Activated CD8-positive, alpha-beta T cell treated with anti-CD3 and anti-CD28 coated beads for 36 hours (primary cell): ENCODE data around the gene CA5A. TPM values are rescaled to one million over a fixed set of nuclear protein-coding genes. Genes with fewer than 3 reads are reported as not detected.

Source experiments
- ATAC-seq: fragments of 200-7000 bp; cut with Tn5 transposase; one replicate; pipeline ENCODE4 v1.10.0; 2021; ENCODE audit warnings: mild to moderate bottlenecking, moderate library complexity
- CTCF ChIA-PET: fragments of 350-600 bp; sonication (Branson Sonifier 250); formaldehyde crosslinking; loops from one replicate; lab custom pipeline; 2021; ENCODE audit warnings: antibody characterized with exemption; lab: Charles Lee
- POLR2A ChIA-PET: fragments of 350-600 bp; sonication (Branson Sonifier 250); formaldehyde crosslinking; loops from one replicate; lab custom pipeline; 2021; ENCODE audit warnings: antibody characterized with exemption; lab: Charles Lee
- DNase-seq: peaks from one replicate; pipeline ENCODE4 v3.0.0-alpha.2; 2020
- H3K27ac Mint-ChIP-seq: one replicate; pipeline ENCODE4 v1.8.0; 2021; ENCODE audit warnings: mild to moderate bottlenecking, mixed read lengths
- H3K27me3 Mint-ChIP-seq: one replicate; pipeline ENCODE4 v1.8.0; 2021; ENCODE audit warnings: mixed read lengths
- H3K36me3 Mint-ChIP-seq: one replicate; pipeline ENCODE4 v1.8.0; 2021; ENCODE audit warnings: low read depth, mixed read lengths
- H3K4me1 Mint-ChIP-seq: one replicate; pipeline ENCODE4 v1.8.0; 2021; ENCODE audit warnings: low read depth, mixed read lengths
- H3K4me3 Mint-ChIP-seq: one replicate; pipeline ENCODE4 v1.8.0; 2021; ENCODE audit warnings: mild to moderate bottlenecking, moderate library complexity, mixed read lengths
- H3K9me3 Mint-ChIP-seq: one replicate; pipeline ENCODE4 v1.8.0; 2021; ENCODE audit warnings: mixed read lengths
- CTCF ChIP-seq: fragments of 200-600 bp; IDR thresholded peaks from one replicate; pipeline ENCODE4 v1.8.0; 2022; ENCODE audit warnings: antibody characterized with exemption, mild to moderate bottlenecking
- intact Hi-C: fragments of 100-400 bp; cut with micrococcal nuclease; formaldehyde crosslinking; loops from one replicate; pipeline ENCODE4 v1.10.0; 2022
- total RNA-seq, 2 experiments: library from RNA; stranded (reverse); gene quantifications; one replicate each; pipeline ENCODE4 v1.2.3, GENCODE V29; 2021

Gene CA5A
- total RNA-seq, 2 experiments from 2014 or later = not detected

GRCh38 chr16:87922250-87922871, 14.0 kb downstream of the CA5A start:
- ChIA-PET POLR2A (no interaction called here), CTCF (no interaction called here)
- Mint-ChIP-seq H3K9me3 (no peaks in the 10 kb centered on the region), H3K4me1 (peaks cover 9% of the 10 kb centered on the region), H3K36me3 (no peaks in the 10 kb centered on the region), H3K27ac (no peak overlapping the region), H3K4me3 (no peak overlapping the region), H3K27me3 (peaks cover 6% of the 10 kb centered on the region)
- intact Hi-C loops = no loop called here
- ATAC-seq (no peak), DNase-seq (no peak)
- no peak for TF ChIP-seq CTCF

GRCh38 chr16:87921236-87921773, 15.0 kb downstream of the CA5A start:
- no peak for ATAC-seq

GRCh38 chr16:87919681-87919994, 16.7 kb downstream of the CA5A start:
- no peak overlapping the region for H3K4me3 Mint-ChIP-seq
- H3K36me3 Mint-ChIP-seq = no peaks in the 10 kb centered on the region
- ChIA-PET POLR2A (no interaction called here), CTCF (no interaction called here)
- intact Hi-C loops = no loop called here
- no peak for TF ChIP-seq CTCF
- H3K4me1 Mint-ChIP-seq = no peaks in the 10 kb centered on the region
- no peak for DNase-seq
- peaks cover 4% of the 10 kb centered on the region for H3K27me3 Mint-ChIP-seq
- ATAC-seq = no peak
- H3K27ac Mint-ChIP-seq = no peak overlapping the region
- no peaks in the 10 kb centered on the region for H3K9me3 Mint-ChIP-seq

More at GRCh38 chr16:87921236-87921773, 15.0 kb downstream of the CA5A start:
- peaks cover 5% of the 10 kb centered on the region for H3K4me1 Mint-ChIP-seq
- peaks cover 6% of the 10 kb centered on the region for H3K27me3 Mint-ChIP-seq
- DNase-seq = no peak
- TF ChIP-seq CTCF = no peak
- POLR2A ChIA-PET = no interaction called here
- H3K27ac Mint-ChIP-seq = no peak overlapping the region
- CTCF ChIA-PET = no interaction called here
- intact Hi-C loops = no loop called here
- no peak overlapping the region for H3K4me3 Mint-ChIP-seq
- H3K9me3 Mint-ChIP-seq = no peaks in the 10 kb centered on the region
- H3K36me3 Mint-ChIP-seq = no peaks in the 10 kb centered on the region

- POLR2A ChIA-PET = no interaction called here
- CTCF ChIA-PET = no interaction called here
- TF ChIP-seq CTCF = no peak
- no peak for DNase-seq
- no peak overlapping the region for H3K4me3 Mint-ChIP-seq
- no peaks in the 10 kb centered on the region for H3K9me3 Mint-ChIP-seq
- intact Hi-C loops = no loop called here
- no peaks in the 10 kb centered on the region for H3K4me1 Mint-ChIP-seq
- H3K27ac Mint-ChIP-seq = no peak overlapping the region
- no peaks in the 10 kb centered on the region for H3K36me3 Mint-ChIP-seq
- H3K27me3 Mint-ChIP-seq = peaks cover 4% of the 10 kb centered on the region
- no peak for ATAC-seq
Measured at GRCh38 chr16:87918866-87919680, 17.3 kb downstream of the CA5A start.

GRCh38 chr16:87918338-87918737, 18.0 kb downstream of the CA5A start:
- POLR2A ChIA-PET = no interaction called here
- Mint-ChIP-seq H3K4me3 (no peak overlapping the region), H3K9me3 (no peaks in the 10 kb centered on the region), H3K36me3 (no peaks in the 10 kb centered on the region), H3K4me1 (no peaks in the 10 kb centered on the region), H3K27ac (no peak overlapping the region), H3K27me3 (peaks cover 4% of the 10 kb centered on the region)
- CTCF ChIA-PET = no interaction called here
- TF ChIP-seq CTCF = no peak
- intact Hi-C loops = no loop called here
- DNase-seq = no peak
- ATAC-seq = no peak
